Gastrocnemius medialis (tissue), 4 donors: ENCODE data around the gene COL9A3. TPM values are rescaled to one million over a fixed set of nuclear protein-coding genes. Genes with fewer than 3 reads are reported as not detected.
A peak's percentile ranks its signal among the peaks of the same experiment; 100 is the strongest.

Experiments used
- ATAC-seq, 2 donors: fragments of 150-250 bp; one replicate each; pipeline ENCODE4 v1.9.1; 2016
- DNase-seq, 2 donors: peaks; one replicate each; pipeline ENCODE4 v3.0.0-alpha.2; 2019
- H3K27ac ChIP-seq, 4 donors: fragments of 200-600 bp; sonication (generic); 1 replicate in 1 of 4; 2 replicates in 3 of 4; pipeline ENCODE4 v1.5.1; 2016 to 2018; ENCODE audit warnings: mild to moderate bottlenecking in 2 of 4, moderate library complexity in 1 of 4
- H3K27me3 ChIP-seq, 3 donors: fragments of 200-600 bp; sonication (generic) in 2 of 3; 1 replicate in 1 of 3; 2 replicates in 2 of 3; pipeline versions ENCODE4 v1.5.1 to v1.6.0; 2016 to 2019; ENCODE audit warnings: mild to moderate bottlenecking in 1 of 3, moderate library complexity in 1 of 3
- H3K36me3 ChIP-seq, 2 donors: fragments of 200-600 bp; sonication (generic) in 1 of 2; one replicate each; pipeline ENCODE4 v1.5.1; 2017 to 2018
- H3K4me1 ChIP-seq, 2 donors: fragments of 200-600 bp; sonication (generic) in 1 of 2; one replicate each; pipeline ENCODE4 v1.5.1; 2016 to 2017; ENCODE audit warnings: mild to moderate bottlenecking in 2 of 2
- H3K4me3 ChIP-seq, 4 donors: fragments of 200-600 bp; sonication (generic) in 3 of 4; 1 replicate in 1 of 4; 2 replicates in 3 of 4; pipeline ENCODE4 v1.5.1; 2016 to 2019; ENCODE audit warnings: mild to moderate bottlenecking in 2 of 4
- H3K9me3 ChIP-seq, 3 donors: fragments of 200-600 bp; sonication (generic) in 2 of 3; 1 replicate in 1 of 3; 2 replicates in 2 of 3; pipeline ENCODE4 v1.5.1; 2016 to 2019
- CTCF ChIP-seq, 5 experiments: fragments of 450-650 bp in 3 of 5; fragments of 200-600 bp in 2 of 5; sonication (generic) in 2 of 5; IDR thresholded peaks in 4 of 5; conservative IDR thresholded peaks in 1 of 5; 1 replicate in 4 of 5; 2 replicates in 1 of 5; pipeline ENCODE4 v1.5.1; 2016 to 2019; ENCODE audit warnings: antibody characterized with exemption in 5 of 5, mild to moderate bottlenecking in 3 of 5, moderate library complexity in 3 of 5
- POLR2A ChIP-seq, 2 donors: fragments of 450-650 bp; IDR thresholded peaks; one replicate each; pipeline ENCODE4 v1.6.1; 2017; ENCODE audit warnings: antibody characterized with exemption in 2 of 2, mild to moderate bottlenecking in 2 of 2, moderate library complexity in 2 of 2
- in situ Hi-C, 4 donors: fragments of 200-750 bp; cut with MboI; loops; one replicate each; pipeline versions ENCODE4 v1.15.0 to v1.8.0; 2017; ENCODE audit warnings: low sequenced_read_pairs in 4 of 4
- intact Hi-C: fragments of 100-400 bp; cut with DNase I; formaldehyde crosslinking; loops from one replicate; pipeline ENCODE4 v1.15.1; 2023; ENCODE audit warnings: low total_unique reads
- total RNA-seq, 4 donors: library from RNA; depleted of rRNA; stranded (reverse); fragments of >200 nt; gene quantifications; one replicate each; pipeline versions ENCODE4 v1.1.0 to v1.2.3, GENCODE V29; 2016

COL9A3 gene
- total RNA-seq, 4 donors from 2014 or later = 0.41 to 4.1 (median 1.6) TPM

- no peak overlapping the region for H3K27ac ChIP-seq
- no peak overlapping the region for H3K4me3 ChIP-seq
- intact Hi-C loops (no loop called here), in situ Hi-C loops (no loop called here)
- DNase-seq (no peak), ATAC-seq (no peak)
- H3K9me3 ChIP-seq = no peaks in the 10 kb centered on the region
- peaks cover 23 to 31% (median 31%) of the 10 kb centered on the region in 3 donors for H3K27me3 ChIP-seq
- TF ChIP-seq CTCF (IDR thresholded peaks at IDR 0.05 in 4 of 5, conservative IDR thresholded peaks at IDR 0.05 in 1 of 5) (no peak), POLR2A (IDR thresholded peaks at IDR 0.05) (no peak)
- H3K4me1 ChIP-seq = peaks cover 12 to 20% of the 10 kb centered on the region in 2 donors
- H3K36me3 ChIP-seq = no peaks in the 10 kb centered on the region
Observed at GRCh38 chr20:62822239-62822787, 5.5 kb downstream of the COL9A3 start.

- peaks cover 12 to 20% of the 10 kb centered on the region in 2 donors for H3K4me1 ChIP-seq
- no peak overlapping the region for H3K27ac ChIP-seq
- H3K36me3 ChIP-seq = no peaks in the 10 kb centered on the region
- H3K27me3 ChIP-seq = peaks cover 16 to 24% (median 23%) of the 10 kb centered on the region in 3 donors
- DNase-seq (no peak), ATAC-seq (no peak)
- intact Hi-C loops = no loop called here
- H3K4me3 ChIP-seq = no peak overlapping the region
- no peak for TF ChIP-seq CTCF (IDR thresholded peaks at IDR 0.05 in 4 of 5, conservative IDR thresholded peaks at IDR 0.05 in 1 of 5)
- TF ChIP-seq POLR2A (IDR thresholded peaks at IDR 0.05) = no peak
- in situ Hi-C loops = no loop called here
- no peaks in the 10 kb centered on the region for H3K9me3 ChIP-seq
Observed at GRCh38 chr20:62822788-62823651, 6.2 kb downstream of the COL9A3 start.

- in situ Hi-C loops (no loop called here), intact Hi-C loops (no loop called here)
- no peak overlapping the region for H3K27ac ChIP-seq
- no peaks in the 10 kb centered on the region for H3K36me3 ChIP-seq
- ATAC-seq (no peak), DNase-seq (no peak)
- TF ChIP-seq CTCF (IDR thresholded peaks at IDR 0.05 in 4 of 5, conservative IDR thresholded peaks at IDR 0.05 in 1 of 5) (no peak), POLR2A (IDR thresholded peaks at IDR 0.05) (no peak)
- peaks cover 5 to 15% of the 10 kb centered on the region in 2 donors for H3K4me1 ChIP-seq
- peaks cover 7 to 16% (median 15%) of the 10 kb centered on the region in 3 donors for H3K27me3 ChIP-seq
- H3K9me3 ChIP-seq = no peaks in the 10 kb centered on the region
- H3K4me3 ChIP-seq = peak overlapping the region in 1 of 4 donors; percentile 51
Observed at GRCh38 chr20:62823688-62824475, 7.0 kb downstream of the COL9A3 start.

GRCh38 chr20:62824476-62825332 lies 7.9 kb downstream of the COL9A3 start:
- H3K27ac ChIP-seq = peak overlapping the region in 2 of 4 donors; percentile 1 to 20
- ATAC-seq (no peak), DNase-seq (no peak)
- intact Hi-C loops (no loop called here), in situ Hi-C loops (no loop called here)
- no peaks in the 10 kb centered on the region for H3K36me3 ChIP-seq
- H3K27me3 ChIP-seq = peaks cover 0 to 8% (median 7%) of the 10 kb centered on the region in 3 donors
- H3K4me3 ChIP-seq = peak overlapping the region in 2 of 4 donors; percentile 44 to 51
- H3K9me3 ChIP-seq = no peaks in the 10 kb centered on the region
- TF ChIP-seq POLR2A (IDR thresholded peaks at IDR 0.05) = no peak
- no peak for TF ChIP-seq CTCF (IDR thresholded peaks at IDR 0.05 in 4 of 5, conservative IDR thresholded peaks at IDR 0.05 in 1 of 5)
- H3K4me1 ChIP-seq = peaks cover under 1 to 7% of the 10 kb centered on the region in 2 donors
